B cell (primary cell): ENCODE data around the gene NCBP2. TPM values are rescaled to one million over a fixed set of nuclear protein-coding genes. Genes with fewer than 3 reads are reported as not detected.

ENCODE experiments used
- ATAC-seq: fragments of 200-7000 bp; cut with Tn5 transposase; one replicate; pipeline ENCODE4 v1.10.0; 2021; ENCODE audit warnings: low read depth, mild to moderate bottlenecking, moderate number of reproducible peaks, moderate library complexity
- CTCF ChIA-PET: fragments of 350-600 bp; sonication (Branson Sonifier 250); formaldehyde crosslinking; loops from one replicate; lab custom pipeline; 2021; ENCODE audit warnings: antibody characterized with exemption, inconsistent platforms; lab: Charles Lee
- POLR2A ChIA-PET: fragments of 350-600 bp; sonication (Branson Sonifier 250); formaldehyde crosslinking; loops from one replicate; lab custom pipeline; 2021; ENCODE audit warnings: antibody characterized with exemption; lab: Charles Lee
- DNase-seq: peaks from one replicate; pipeline ENCODE4 v3.0.0; 2013
- H2AFZ ChIP-seq: 2 replicates; pipeline ENCODE4 v1.6.1; 2012; ENCODE audit warnings: mild to moderate bottlenecking, low read depth, low read length; ENCODE audit not compliant: insufficient read depth, poor library complexity, severe bottlenecking
- H3K27ac ChIP-seq, 2 donors: 1 replicate in 1 of 2; 2 replicates in 1 of 2; pipeline ENCODE4 v1.5.1; 2012 to 2013; ENCODE audit warnings: low read length in 2 of 2, mild to moderate bottlenecking in 2 of 2, moderate library complexity in 1 of 2
- H3K27me3 ChIP-seq, 4 experiments: fragments of 200-600 bp in 1 of 4; sonication (generic) in 1 of 4; replicated peaks in 1 of 4; 1 replicate in 2 of 4; 2 replicates in 2 of 4; pipeline versions ENCODE4 v1.6.1 to v1.7.0; 2013 to 2016; ENCODE audit warnings: low read length in 3 of 4, mild to moderate bottlenecking in 2 of 4, mixed read lengths in 1 of 4, moderate library complexity in 1 of 4; ENCODE audit not compliant: insufficient read depth in 4 of 4, control insufficient read depth in 3 of 4; ENCODE audit errors: control extremely low read depth in 1 of 4
- H3K36me3 ChIP-seq, 2 experiments: replicated peaks in 1 of 2; 1 replicate in 1 of 2; 2 replicates in 1 of 2; pipeline versions ENCODE4 v1.6.1 to v1.7.1; 2013; ENCODE audit warnings: low read length in 1 of 2; ENCODE audit not compliant: insufficient read depth in 2 of 2, control insufficient read depth in 1 of 2; ENCODE audit errors: control extremely low read depth in 1 of 2, extremely low read depth in 1 of 2
- H3K4me1 ChIP-seq, 2 donors: fragments of 200-600 bp in 1 of 2; sonication (generic) in 1 of 2; 1 replicate in 1 of 2; 2 replicates in 1 of 2; pipeline versions ENCODE4 v1.5.1 to v1.6.1; 2013 to 2017; ENCODE audit warnings: low read length in 2 of 2; ENCODE audit not compliant: control insufficient read depth in 2 of 2, insufficient read depth in 2 of 2
- H3K4me2 ChIP-seq: replicated peaks from 2 replicates; pipeline ENCODE3; 2012; ENCODE audit warnings: mild to moderate bottlenecking, low read depth, low read length; ENCODE audit not compliant: poor library complexity, severe bottlenecking
- H3K4me3 ChIP-seq, 5 experiments: fragments of 200-600 bp in 1 of 5; sonication (generic) in 1 of 5; 1 replicate in 3 of 5; 2 replicates in 2 of 5; pipeline versions ENCODE4 v1.5.1 to v1.7.0; 2011 to 2016; ENCODE audit warnings: low read length in 4 of 5, mild to moderate bottlenecking in 4 of 5, low read depth in 2 of 5, control low read depth in 1 of 5, moderate library complexity in 1 of 5; ENCODE audit not compliant: insufficient read depth in 1 of 5; ENCODE audit errors: control extremely low read depth in 1 of 5, extremely low read depth in 1 of 5
- H3K79me2 ChIP-seq: fragments of 200-600 bp; sonication (generic); one replicate; pipeline ENCODE4 v1.6.0; 2016; ENCODE audit warnings: low read length; ENCODE audit not compliant: control insufficient read depth, insufficient read depth
- H3K9ac ChIP-seq: fragments of 200-600 bp; sonication (generic); 2 replicates; pipeline ENCODE4 v1.6.1; 2017; ENCODE audit warnings: mild to moderate bottlenecking, low read length, moderate library complexity
- H3K9me3 ChIP-seq, 3 donors: one replicate each; pipeline versions ENCODE4 v1.6.1 to v1.7.1; 2013; ENCODE audit warnings: low read length in 2 of 3; ENCODE audit not compliant: control insufficient read depth in 2 of 3, insufficient read depth in 1 of 3; ENCODE audit errors: control extremely low read depth in 1 of 3
- H4K20me1 ChIP-seq: 2 replicates; pipeline ENCODE4 v1.6.0; 2012; ENCODE audit warnings: mild to moderate bottlenecking, low read length; ENCODE audit not compliant: insufficient read depth, control insufficient read depth, poor library complexity, severe bottlenecking
- H3K27ac Mint-ChIP-seq: one replicate; pipeline ENCODE4 v1.8.0; 2021; ENCODE audit warnings: mixed read lengths
- H3K27me3 Mint-ChIP-seq: one replicate; pipeline ENCODE4 v1.8.0; 2021; ENCODE audit warnings: mixed read lengths
- H3K4me1 Mint-ChIP-seq: one replicate; pipeline ENCODE4 v1.8.0; 2021; ENCODE audit warnings: mixed read lengths
- H3K4me3 Mint-ChIP-seq: one replicate; pipeline ENCODE4 v1.8.0; 2021; ENCODE audit warnings: mixed read lengths
- H3K9me3 Mint-ChIP-seq: one replicate; pipeline ENCODE4 v1.8.0; 2022; ENCODE audit warnings: mixed read lengths; ENCODE audit not compliant: insufficient read depth
- CTCF ChIP-seq: fragments of 200-600 bp; IDR thresholded peaks from one replicate; pipeline ENCODE4 v1.8.0; 2022; ENCODE audit warnings: antibody characterized with exemption, mild to moderate bottlenecking
- EZH2 ChIP-seq: IDR thresholded peaks from 2 replicates; pipeline ENCODE4 v1.6.1; 2012; ENCODE audit warnings: borderline replicate concordance, low read depth, mild to moderate bottlenecking, moderate library complexity, low read length; ENCODE audit not compliant: insufficient read depth, poor library complexity, severe bottlenecking
- WGBS: methylation state at CpG from one replicate; pipeline ENCODE4 v1.1.5; 2013; ENCODE audit warnings: missing lambda C conversion rate; ENCODE audit not compliant: insufficient coverage; 5-methylcytosine and 5-hydroxymethylcytosine counted together
- intact Hi-C: fragments of 100-400 bp; cut with micrococcal nuclease; formaldehyde crosslinking; loops from one replicate; pipeline ENCODE4 v1.10.0; 2022
- polyA plus RNA-seq: library from polyadenylated mRNA; depleted of rRNA; stranded (reverse); fragments of >200 nt; gene quantifications from 2 replicates; pipeline ENCODE4 v1.2.3, GENCODE V29; 2012
- total RNA-seq, 2 donors: library from RNA; stranded (reverse); fragments of 120-200 nt in 1 of 2; gene quantifications; 1 replicate in 1 of 2; 2 replicates in 1 of 2; pipeline versions ENCODE4 v1.2.3 to v1.2.4, GENCODE V29; 2013 to 2022

NCBP2 gene
- total and polyA plus RNA-seq, 2 donors (not counting 1 experiment from before 2014, with no cell fraction given) = 25.5 to 95.0 TPM

- ATAC-seq (no peak), DNase-seq (no peak)
- Histone ChIP-seq H3K4me1 (no peaks in the 10 kb centered on the region), H3K36me3 (peaks cover 0 to 3% of the 10 kb centered on the region in 2 experiments), H2AFZ (no peak overlapping the region), H3K27me3 (no peaks in the 10 kb centered on the region), H3K4me2 (no peak overlapping the region), H3K79me2 (peaks cover 7% of the 10 kb centered on the region), H4K20me1 (no peaks in the 10 kb centered on the region), H3K9ac (no peak overlapping the region), H3K27ac (no peak overlapping the region), H3K4me3 (no peak overlapping the region), H3K9me3 (no peaks in the 10 kb centered on the region)
- intact Hi-C loops = no loop called here
- H3K27ac Mint-ChIP-seq = no peak overlapping the region
- CTCF ChIA-PET = interaction anchor here (1.3 to 1.6 kb wide), 2 partner anchors 20 to 30 kb away, joined by 3 to 4 read pairs; no protein-coding TSS in a partner anchor
- no peaks in the 10 kb centered on the region for H3K9me3 Mint-ChIP-seq
- H3K4me1 Mint-ChIP-seq = peaks cover 6% of the 10 kb centered on the region
- no peaks in the 10 kb centered on the region for H3K27me3 Mint-ChIP-seq
- TF ChIP-seq EZH2 = no peak
- no peak for TF ChIP-seq CTCF
- POLR2A ChIA-PET = no interaction called here
- no peak overlapping the region for H3K4me3 Mint-ChIP-seq
- WGBS = 98% methylated on average over 4 of the region's 6 CpGs
Measured at GRCh38 chr3:196949285-196949619, 6.9 kb upstream of the NCBP2 start.

- Mint-ChIP-seq H3K4me3 (no peak overlapping the region), H3K4me1 (peaks cover 10% of the 10 kb centered on the region), H3K27me3 (no peaks in the 10 kb centered on the region), H3K27ac (no peak overlapping the region), H3K9me3 (no peaks in the 10 kb centered on the region)
- H3K4me3 ChIP-seq = no peak overlapping the region
- peaks cover 3% of the 10 kb centered on the region for H4K20me1 ChIP-seq
- POLR2A ChIA-PET = no interaction called here
- H3K9me3 ChIP-seq = no peaks in the 10 kb centered on the region
- H3K27me3 ChIP-seq = no peaks in the 10 kb centered on the region
- TF ChIP-seq CTCF (no peak), EZH2 (no peak)
- H3K9ac ChIP-seq = no peak overlapping the region
- 86% methylated on average over 20 of the region's 22 CpGs for WGBS
- DNase-seq = no peak
- peaks cover 2% of the 10 kb centered on the region in 2 donors for H3K4me1 ChIP-seq
- H3K4me2 ChIP-seq = no peak overlapping the region
- peaks cover 11% of the 10 kb centered on the region for H3K79me2 ChIP-seq
- no peak overlapping the region for H2AFZ ChIP-seq
- ATAC-seq = no peak
- peaks cover 0 to 3% of the 10 kb centered on the region in 2 experiments for H3K36me3 ChIP-seq
- intact Hi-C loops = no loop called here
- CTCF ChIA-PET = interaction anchor here (1.3 to 1.6 kb wide), 2 partner anchors 21 to 30 kb away, joined by 3 to 4 read pairs; no protein-coding TSS in a partner anchor
- no peak overlapping the region for H3K27ac ChIP-seq
Measured at GRCh38 chr3:196948442-196949284, 6.3 kb upstream of the NCBP2 start.
